GM08714 (cell line): Measurements from ENCODE around the gene CTTNBP2NL.
"Not testable (repeated sequence)": the region's sequence is repeated elsewhere in the genome, so short reads cannot be mapped to it uniquely, and the experiment has no call there.

Experiments
- H3K4me3 ChIP-seq: fragments of 200-500 bp; sonication (Bioruptor generic); 2 replicates; pipeline ENCODE4 v1.5.1; 2014; ENCODE audit warnings: mild to moderate bottlenecking, low read length, inconsistent platforms
- ZNF274 ChIP-seq: IDR thresholded peaks from 2 replicates; pipeline ENCODE4 v1.6.1; 2012; ENCODE audit warnings: mild to moderate bottlenecking, low read depth, low read length

CTTNBP2NL gene

GRCh38 chr1:112373806-112374205, 22.2 kb upstream of the CTTNBP2NL start:
- no peak overlapping the region for H3K4me3 ChIP-seq
- no peak for TF ChIP-seq ZNF274

- H3K4me3 ChIP-seq = no peak overlapping the region
- TF ChIP-seq ZNF274 = no peak
Observed at GRCh38 chr1:112375701-112376100, 20.3 kb upstream of the CTTNBP2NL start.

GRCh38 chr1:112380356-112380755, 15.7 kb upstream of the CTTNBP2NL start:
- H3K4me3 ChIP-seq = no peak overlapping the region
- no peak for TF ChIP-seq ZNF274

GRCh38 chr1:112381324-112382076, 14.5 kb upstream of the CTTNBP2NL start:
- no peak overlapping the region for H3K4me3 ChIP-seq
- TF ChIP-seq ZNF274 = no peak

GRCh38 chr1:112383759-112384370, 12.1 kb upstream of the CTTNBP2NL start:
- no peak for TF ChIP-seq ZNF274

GRCh38 chr1:112386024-112386723, 9.8 kb upstream of the CTTNBP2NL start:
- TF ChIP-seq ZNF274 = no peak
- H3K4me3 ChIP-seq = no peak overlapping the region

More at GRCh38 chr1:112383759-112384370, 12.1 kb upstream of the CTTNBP2NL start:
- no peak overlapping the region for H3K4me3 ChIP-seq

GRCh38 chr1:112386731-112387346, 9.2 kb upstream of the CTTNBP2NL start:
- no peak for TF ChIP-seq ZNF274

GRCh38 chr1:112387807-112388206, 8.2 kb upstream of the CTTNBP2NL start:
- no peak for TF ChIP-seq ZNF274
- H3K4me3 ChIP-seq = no peak overlapping the region

More at GRCh38 chr1:112386731-112387346, 9.2 kb upstream of the CTTNBP2NL start:
- no peak overlapping the region for H3K4me3 ChIP-seq

- no peak overlapping the region for H3K4me3 ChIP-seq
- TF ChIP-seq ZNF274 = no peak
Observed at GRCh38 chr1:112388436-112388835, 7.6 kb upstream of the CTTNBP2NL start.

GRCh38 chr1:112389689-112390088, 6.3 kb upstream of the CTTNBP2NL start:
- H3K4me3 ChIP-seq = no peak overlapping the region
- no peak for TF ChIP-seq ZNF274

- H3K4me3 ChIP-seq = not testable (repeated sequence)
Observed at GRCh38 chr1:112390335-112390734, 5.7 kb upstream of the CTTNBP2NL start.

GRCh38 chr1:112390775-112391602, 5.0 kb upstream of the CTTNBP2NL start:
- peak overlapping the region; percentile 48; the same call in 1 of the 2 replicates for H3K4me3 ChIP-seq
- no peak for TF ChIP-seq ZNF274

GRCh38 chr1:112391603-112391940, 4.4 kb upstream of the CTTNBP2NL start:
- no peak overlapping the region for H3K4me3 ChIP-seq
- TF ChIP-seq ZNF274 = no peak

- H3K4me3 ChIP-seq = no peak overlapping the region
- TF ChIP-seq ZNF274 = no peak
Observed at GRCh38 chr1:112393631-112393974, 2.4 kb upstream of the CTTNBP2NL start.
